Ovary (tissue), 3 donors: ENCODE data around the gene IFIT3.

Experiments
- EP300 ChIP-seq: sonication (generic); formaldehyde crosslinking; IDR thresholded peaks from one replicate; pipeline ENCODE4 v1.6.1; 2017; ENCODE audit warnings: antibody characterized with exemption
- POLR2A ChIP-seq: fragments of 450-650 bp; IDR thresholded peaks from one replicate; pipeline ENCODE4 v1.6.1; 2017; ENCODE audit warnings: antibody characterized with exemption, mild to moderate bottlenecking, moderate library complexity
- TF ChIP-seq, protein P1 (sequence below), 3 donors: fragments of 450-650 bp in 2 of 3; fragments of 200-600 bp in 1 of 3; IDR thresholded peaks; one replicate each; pipeline versions ENCODE4 v1.5.1 to v1.8.0; 2016 to 2022; ENCODE audit warnings: antibody characterized with exemption in 3 of 3, mild to moderate bottlenecking in 1 of 3
- donor health status: DM: no; HTN: no; CAD: no.

DNA sequence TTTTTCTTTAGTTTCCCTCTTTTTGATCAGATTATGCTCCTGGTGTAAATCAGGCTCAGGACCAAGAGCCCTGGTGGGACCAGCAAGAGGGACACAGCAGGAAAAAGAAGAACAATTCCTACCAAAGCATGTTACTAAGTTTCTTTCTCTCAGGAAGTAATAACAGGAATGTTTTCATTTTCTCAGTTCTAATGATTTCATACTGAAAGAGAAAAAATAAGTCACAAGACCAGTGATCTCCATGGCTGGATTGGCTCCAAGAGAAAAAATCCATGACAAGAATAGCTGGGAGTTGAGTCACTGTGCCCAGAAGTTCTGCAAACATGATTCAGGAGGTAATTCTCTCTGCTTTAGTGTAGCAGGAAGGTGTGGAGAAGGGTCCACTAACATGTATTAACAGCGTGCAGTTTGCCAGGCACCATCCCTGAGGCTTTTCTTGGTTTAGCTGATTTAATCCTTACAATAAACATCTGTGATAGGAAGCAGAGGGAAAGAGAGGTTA, 49.7 kb upstream of the IFIT3 start:
- no peak for TF ChIP-seq POLR2A
- TF ChIP-seq, protein P1, sequence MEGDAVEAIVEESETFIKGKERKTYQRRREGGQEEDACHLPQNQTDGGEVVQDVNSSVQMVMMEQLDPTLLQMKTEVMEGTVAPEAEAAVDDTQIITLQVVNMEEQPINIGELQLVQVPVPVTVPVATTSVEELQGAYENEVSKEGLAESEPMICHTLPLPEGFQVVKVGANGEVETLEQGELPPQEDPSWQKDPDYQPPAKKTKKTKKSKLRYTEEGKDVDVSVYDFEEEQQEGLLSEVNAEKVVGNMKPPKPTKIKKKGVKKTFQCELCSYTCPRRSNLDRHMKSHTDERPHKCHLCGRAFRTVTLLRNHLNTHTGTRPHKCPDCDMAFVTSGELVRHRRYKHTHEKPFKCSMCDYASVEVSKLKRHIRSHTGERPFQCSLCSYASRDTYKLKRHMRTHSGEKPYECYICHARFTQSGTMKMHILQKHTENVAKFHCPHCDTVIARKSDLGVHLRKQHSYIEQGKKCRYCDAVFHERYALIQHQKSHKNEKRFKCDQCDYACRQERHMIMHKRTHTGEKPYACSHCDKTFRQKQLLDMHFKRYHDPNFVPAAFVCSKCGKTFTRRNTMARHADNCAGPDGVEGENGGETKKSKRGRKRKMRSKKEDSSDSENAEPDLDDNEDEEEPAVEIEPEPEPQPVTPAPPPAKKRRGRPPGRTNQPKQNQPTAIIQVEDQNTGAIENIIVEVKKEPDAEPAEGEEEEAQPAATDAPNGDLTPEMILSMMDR (IDR thresholded peaks at IDR 0.05): no peak
- no peak for TF ChIP-seq EP300
